H1 (cell line): ENCODE data around the gene MBTPS1. TPM values are rescaled to one million over a fixed set of nuclear protein-coding genes. Genes with fewer than 3 reads are reported as not detected.

Experiments used
- CTCF ChIA-PET: fragments of 300-600 bp; sonication (Branson Sonifier 250); formaldehyde crosslinking; loops from one replicate; lab custom pipeline; 2021; ENCODE audit not compliant: partially characterized antibody; lab: Charles Lee
- POLR2A ChIA-PET: fragments of 300-600 bp; sonication (Branson Sonifier 250); formaldehyde crosslinking; loops from one replicate; lab custom pipeline; 2021; ENCODE audit warnings: inconsistent platforms; ENCODE audit not compliant: partially characterized antibody; lab: Charles Lee
- DNase-seq, 2 experiments: peaks; one replicate each; pipeline versions ENCODE4 v3.0.0 to v3.0.0-alpha.2; 2010 to 2022; ENCODE audit warnings: low spot score in 2 of 2, low read depth in 1 of 2, mixed read lengths in 1 of 2
- FAIRE-seq: peaks from 2 replicates; lab custom pipeline; 2011; peaks lifted over from hg19 to GRCh38; lab: Jason Lieb, UNC
- H2AFZ ChIP-seq: 2 replicates; pipeline ENCODE4 v1.8.1; 2012; ENCODE audit warnings: low read length, inconsistent platforms
- H2AK5ac ChIP-seq: 2 replicates; pipeline ENCODE4 v1.6.1; 2013; ENCODE audit warnings: low read depth, low read length
- H2BK120ac ChIP-seq: replicated peaks from 2 replicates; pipeline ENCODE3; 2013; ENCODE audit warnings: low read depth, low read length, inconsistent platforms
- H2BK12ac ChIP-seq: 2 replicates; pipeline ENCODE4 v1.6.1; 2013; ENCODE audit warnings: low read depth, low read length
- H2BK15ac ChIP-seq: 2 replicates; pipeline ENCODE4 v1.6.1; 2013; ENCODE audit warnings: low read length
- H2BK20ac ChIP-seq: 2 replicates; pipeline ENCODE4 v1.6.1; 2013; ENCODE audit warnings: low read length
- H2BK5ac ChIP-seq: 2 replicates; pipeline ENCODE4 v1.6.1; 2013; ENCODE audit warnings: low read depth, low read length
- H3K14ac ChIP-seq: 2 replicates; pipeline ENCODE4 v1.6.1; 2013; ENCODE audit warnings: inconsistent platforms; ENCODE audit not compliant: insufficient read length
- H3K18ac ChIP-seq: 2 replicates; pipeline ENCODE4 v1.6.1; 2013; ENCODE audit warnings: low read length; ENCODE audit errors: extremely low read depth
- H3K23ac ChIP-seq: 2 replicates; pipeline ENCODE4 v1.6.1; 2013; ENCODE audit warnings: inconsistent platforms; ENCODE audit not compliant: insufficient read length
- H3K23me2 ChIP-seq: 2 replicates; pipeline ENCODE4 v1.6.1; 2013; ENCODE audit warnings: low read depth, low read length
- H3K27ac ChIP-seq: 2 replicates; pipeline ENCODE4 v1.6.1; 2011; ENCODE audit warnings: low read depth, low read length, inconsistent platforms
- H3K27me3 ChIP-seq, 4 experiments: replicated peaks in 1 of 4; 1 replicate in 1 of 4; 2 replicates in 3 of 4; pipeline versions ENCODE4 v1.6.1 to v1.8.1; 2011 to 2013; ENCODE audit warnings: low read length in 3 of 4, mild to moderate bottlenecking in 3 of 4, inconsistent platforms in 2 of 4, mixed read lengths in 2 of 4, moderate library complexity in 1 of 4; ENCODE audit not compliant: control insufficient read depth in 3 of 4, insufficient read depth in 3 of 4; ENCODE audit errors: extremely low read depth in 1 of 4
- H3K36me3 ChIP-seq, 4 experiments: 2 replicates each; pipeline versions ENCODE4 v1.6.1 to v1.8.1; 2011 to 2013; ENCODE audit warnings: mild to moderate bottlenecking in 4 of 4, low read length in 3 of 4, moderate library complexity in 2 of 4, control low read depth in 1 of 4, inconsistent platforms in 1 of 4; ENCODE audit not compliant: insufficient read depth in 4 of 4, control insufficient read depth in 2 of 4
- H3K4ac ChIP-seq: replicated peaks from 2 replicates; pipeline ENCODE3; 2013; ENCODE audit warnings: low read length, low read depth, mixed read lengths, inconsistent platforms; ENCODE audit not compliant: insufficient read length
- H3K4me1 ChIP-seq, 4 experiments: replicated peaks in 1 of 4; 1 replicate in 1 of 4; 2 replicates in 3 of 4; pipeline versions ENCODE4 v1.6.1 to v1.8.1; 2011 to 2013; ENCODE audit warnings: low read length in 3 of 4, inconsistent platforms in 2 of 4, mixed read lengths in 1 of 4; ENCODE audit not compliant: insufficient read depth in 4 of 4, control insufficient read depth in 3 of 4
- H3K4me2 ChIP-seq, 2 experiments: 2 replicates each; pipeline versions ENCODE4 v1.6.1 to v1.8.1; 2011 to 2013; ENCODE audit warnings: low read depth in 2 of 2, low read length in 2 of 2, control low read depth in 1 of 2, inconsistent platforms in 1 of 2, mild to moderate bottlenecking in 1 of 2; ENCODE audit not compliant: insufficient read depth in 1 of 2
- H3K4me3 ChIP-seq, 4 experiments: fragments of 200-600, 300-600 bp in 1 of 4; sonication (generic), shearing (Covaris generic), sonication (Bioruptor Twin) in 1 of 4; 2 replicates each; pipeline versions ENCODE4 v1.5.1 to v1.8.1; 2011 to 2016; ENCODE audit warnings: low read length in 4 of 4, low read depth in 3 of 4, control low read depth in 2 of 4, inconsistent platforms in 2 of 4, mild to moderate bottlenecking in 2 of 4, mixed read lengths in 1 of 4, moderate library complexity in 1 of 4; ENCODE audit not compliant: insufficient read depth in 2 of 4; ENCODE audit errors: extremely low read depth in 1 of 4
- H3K56ac ChIP-seq: replicated peaks from 2 replicates; pipeline ENCODE3; 2013; ENCODE audit warnings: low read depth, mild to moderate bottlenecking, mixed read lengths, low read length, inconsistent platforms; ENCODE audit not compliant: insufficient read length
- H3K79me1 ChIP-seq: 2 replicates; pipeline ENCODE4 v1.6.1; 2013; ENCODE audit warnings: low read depth, low read length, control low read depth
- H3K79me2 ChIP-seq, 2 experiments: 2 replicates each; pipeline versions ENCODE4 v1.6.1 to v1.8.1; 2012 to 2013; ENCODE audit warnings: low read length in 2 of 2, mild to moderate bottlenecking in 2 of 2, inconsistent platforms in 1 of 2; ENCODE audit not compliant: insufficient read depth in 2 of 2, control insufficient read depth in 1 of 2
- H3K9ac ChIP-seq, 4 experiments: replicated peaks in 1 of 4; 1 replicate in 1 of 4; 2 replicates in 3 of 4; pipeline versions ENCODE4 v1.6.1 to v1.8.1; 2011 to 2013; ENCODE audit warnings: low read depth in 3 of 4, low read length in 3 of 4, control low read depth in 2 of 4, mild to moderate bottlenecking in 2 of 4, moderate library complexity in 2 of 4, inconsistent platforms in 1 of 4; ENCODE audit errors: extremely low read depth in 1 of 4
- H3K9me3 ChIP-seq, 2 experiments: 2 replicates each; pipeline versions ENCODE4 v1.6.1 to v1.8.1; 2012 to 2013; ENCODE audit warnings: mild to moderate bottlenecking in 2 of 2, moderate library complexity in 2 of 2, control low read depth in 1 of 2, inconsistent platforms in 1 of 2, low read depth in 1 of 2, low read length in 1 of 2, mixed read lengths in 1 of 2; ENCODE audit not compliant: insufficient read depth in 2 of 2
- H4K20me1 ChIP-seq, 2 experiments: replicated peaks in 1 of 2; 2 replicates each; pipeline versions ENCODE3 to v1.8.1; 2011 to 2013; ENCODE audit warnings: inconsistent platforms in 2 of 2, low read length in 2 of 2, mild to moderate bottlenecking in 1 of 2; ENCODE audit not compliant: insufficient read depth in 2 of 2, control insufficient read depth in 1 of 2
- H4K5ac ChIP-seq: 2 replicates; pipeline ENCODE4 v1.6.1; 2013; ENCODE audit warnings: low read length, low read depth, mixed read lengths, inconsistent platforms; ENCODE audit not compliant: insufficient read length
- H4K8ac ChIP-seq: 2 replicates; pipeline ENCODE4 v1.8.0; 2013; ENCODE audit warnings: mild to moderate bottlenecking, moderate library complexity, low read length, inconsistent platforms; ENCODE audit not compliant: insufficient read depth; ENCODE audit errors: extremely low read depth
- H4K91ac ChIP-seq: replicated peaks from 2 replicates; pipeline ENCODE3; 2013; ENCODE audit warnings: low read length, mixed read lengths, inconsistent platforms; ENCODE audit not compliant: insufficient read length
- CEBPB ChIP-seq: IDR thresholded peaks from 2 replicates; pipeline ENCODE4 v1.6.1; 2012; ENCODE audit warnings: low read depth, low read length
- CTBP2 ChIP-seq: IDR thresholded peaks from 2 replicates; pipeline ENCODE4 v1.7.0; 2011; ENCODE audit warnings: borderline replicate concordance, mild to moderate bottlenecking, moderate library complexity, mixed read lengths, low read length; ENCODE audit not compliant: insufficient read depth, insufficient read length
- EGR1 ChIP-seq: IDR thresholded peaks from 2 replicates; pipeline ENCODE4 v1.6.1; 2011; ENCODE audit warnings: low read depth, low read length, borderline replicate concordance
- EZH2 ChIP-seq: fragments of 200-600 bp; sonication (generic); IDR thresholded peaks from 2 replicates; pipeline ENCODE4 v1.7.1; 2012; ENCODE audit warnings: low read depth, mild to moderate bottlenecking, moderate library complexity, low read length, inconsistent platforms; ENCODE audit not compliant: severe bottlenecking
- JUN ChIP-seq: IDR thresholded peaks from 2 replicates; pipeline ENCODE4 v1.6.1; 2011; ENCODE audit warnings: low read depth, mild to moderate bottlenecking, improper control_type of control experiment, low read length
- NANOG ChIP-seq: IDR thresholded peaks from 2 replicates; pipeline ENCODE4 v1.6.1; 2011; ENCODE audit warnings: low read length, low read depth, mild to moderate bottlenecking, inconsistent platforms; ENCODE audit not compliant: insufficient read depth, poor library complexity, severe bottlenecking
- SAP30 ChIP-seq: fragments of 300-600 bp; sonication (generic); IDR thresholded peaks from 2 replicates; pipeline ENCODE4 v1.7.1; 2012; ENCODE audit warnings: low read length, moderate library complexity, mild to moderate bottlenecking, inconsistent platforms; ENCODE audit not compliant: insufficient read depth, insufficient replicate concordance
- SIX5 ChIP-seq: IDR thresholded peaks from 2 replicates; pipeline ENCODE4 v1.6.1; 2011; ENCODE audit warnings: mild to moderate bottlenecking, low read depth, low read length
- SP4 ChIP-seq: IDR thresholded peaks from 2 replicates; pipeline ENCODE4 v1.6.1; 2012; ENCODE audit warnings: low read length, inconsistent platforms
- TAF7 ChIP-seq: optimal IDR thresholded peaks from 2 replicates; pipeline ENCODE3; 2011; ENCODE audit warnings: low read depth, mild to moderate bottlenecking, inconsistent platforms, low read length, moderate library complexity, borderline replicate concordance
- YY1 ChIP-seq: IDR thresholded peaks from 2 replicates; pipeline ENCODE4 v1.6.1; 2011; ENCODE audit warnings: low read depth, mild to moderate bottlenecking, low read length
- WGBS, 2 experiments: shearing (Covaris generic) in 1 of 2; methylation state at CpG; one replicate each; pipeline versions ENCODE4 v1.1.6 to v1.1.7; 2013 to 2015; ENCODE audit warnings: low lambda C conversion rate in 2 of 2, mixed read lengths in 2 of 2, inconsistent platforms in 1 of 2, low coverage in 1 of 2, missing lambda C conversion rate in 1 of 2; ENCODE audit not compliant: insufficient replicate concordance in 2 of 2, insufficient coverage in 1 of 2, insufficient read length in 1 of 2; ENCODE audit errors: extremely low coverage in 1 of 2, missing lambda C conversion rate in 1 of 2; 5-methylcytosine and 5-hydroxymethylcytosine counted together
- polyA plus RNA-seq, 7 experiments: library from polyadenylated mRNA; depleted of rRNA in 3 of 7; stranded (reverse) in 5 of 7; unstranded in 2 of 7; fragments of >200 nt in 5 of 7; fragments of 200-250 nt in 2 of 7; gene quantifications; 1 replicate in 5 of 7; 2 replicates in 1 of 7; 4 replicates in 1 of 7; pipeline versions ENCODE4 v1.2.1 to v1.2.3, GENCODE V29; 2011 to 2013; ENCODE audit warnings: missing spikeins in 2 of 7, mixed read lengths in 2 of 7
- total RNA-seq: library from RNA; stranded (reverse); fragmentation: NEBNext Ultra II Directional; extraction: Animal tissue kit (Norgen Biotek cat#: 25700); gene quantifications from 2 replicates; pipeline ENCODE4 v1.2.1, GENCODE V29; 2021
- TF ChIP-seq, protein P1 (sequence below): IDR thresholded peaks from 2 replicates; pipeline ENCODE4 v1.6.1; 2012; ENCODE audit warnings: inconsistent platforms

The MBTPS1 gene
- total and polyA plus RNA-seq, 2 of the 8 experiments (the other 6 are each of a cell fraction or from before 2014, with no cell fraction given) = 30.6 to 53.3 TPM

DNA sequence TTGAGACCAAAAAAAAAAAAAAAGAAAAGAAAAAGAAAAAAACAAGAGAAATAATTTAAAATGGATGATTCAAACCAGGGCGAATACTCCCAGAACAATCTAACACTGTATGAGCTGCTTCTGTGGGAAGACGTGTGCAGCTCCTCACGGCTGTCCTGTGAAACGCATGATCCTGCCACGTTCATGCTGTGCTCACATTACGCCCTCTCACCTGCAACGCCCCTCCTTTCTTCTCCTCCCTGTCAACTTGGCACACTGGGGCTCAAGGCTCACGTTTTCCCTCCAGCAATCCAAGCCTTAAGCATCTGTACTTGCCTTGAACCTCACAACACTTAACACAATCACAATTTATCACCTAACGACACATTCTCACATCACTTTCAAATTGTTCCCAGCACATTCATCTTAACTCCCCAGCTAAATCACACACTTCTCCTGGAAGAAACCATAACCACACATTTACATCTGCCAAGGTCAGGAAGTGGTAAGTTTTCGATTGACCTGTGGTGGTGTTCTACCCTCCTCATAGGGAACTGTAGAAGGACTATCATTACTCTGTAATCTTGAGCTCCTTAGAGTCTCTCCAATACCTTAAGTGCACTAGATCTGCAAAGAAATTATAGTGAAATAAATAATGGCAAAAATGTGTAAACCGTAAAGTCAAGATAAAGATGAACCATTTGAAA is 29.1 kb downstream of the MBTPS1 start:
- Histone ChIP-seq H3K79me2 (no peaks in the 10 kb centered on the region), H3K56ac (no peak overlapping the region), H2BK20ac (no peak overlapping the region), H2AFZ (no peak overlapping the region), H4K5ac (no peak overlapping the region), H3K4me3 (no peak overlapping the region), H3K79me1 (no peaks in the 10 kb centered on the region; the same call in 1 of the 2 replicates), H2BK120ac (no peak overlapping the region), H4K20me1 (peaks cover 0 to 6% of the 10 kb centered on the region in 2 experiments), H2BK12ac (no peak overlapping the region), H3K4ac (no peak overlapping the region), H3K4me1 (no peaks in the 10 kb centered on the region), H3K23me2 (no peaks in the 10 kb centered on the region), H3K27me3 (no peaks in the 10 kb centered on the region), H3K18ac (no peak overlapping the region), H4K91ac (no peak overlapping the region), H3K9ac (no peak overlapping the region), H3K23ac (no peak overlapping the region), H2AK5ac (no peak overlapping the region), H2BK5ac (no peak overlapping the region), H3K14ac (no peak overlapping the region), H2BK15ac (no peak overlapping the region), H3K4me2 (no peak overlapping the region), H3K27ac (no peak overlapping the region), H3K9me3 (no peaks in the 10 kb centered on the region), H3K36me3 (peaks cover 17 to 65% (median 46%) of the 10 kb centered on the region in 4 experiments; a peak in 7 of 8 replicates), H4K8ac (no peak overlapping the region; the same call in 1 of the 2 replicates)
- POLR2A ChIA-PET = no interaction called here
- DNase-seq (no peak), FAIRE-seq (no peak)
- no peak for TF ChIP-seq YY1
- no peak for TF ChIP-seq SIX5
- no peak for TF ChIP-seq NANOG
- no peak for TF ChIP-seq TAF7
- TF ChIP-seq EZH2 = no peak
- no peak for TF ChIP-seq EGR1
- no peak for TF ChIP-seq SAP30
- TF ChIP-seq, protein P1, sequence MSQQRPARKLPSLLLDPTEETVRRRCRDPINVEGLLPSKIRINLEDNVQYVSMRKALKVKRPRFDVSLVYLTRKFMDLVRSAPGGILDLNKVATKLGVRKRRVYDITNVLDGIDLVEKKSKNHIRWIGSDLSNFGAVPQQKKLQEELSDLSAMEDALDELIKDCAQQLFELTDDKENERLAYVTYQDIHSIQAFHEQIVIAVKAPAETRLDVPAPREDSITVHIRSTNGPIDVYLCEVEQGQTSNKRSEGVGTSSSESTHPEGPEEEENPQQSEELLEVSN = no peak
- TF ChIP-seq CTBP2 = no peak
- TF ChIP-seq CEBPB = no peak
- no peak for TF ChIP-seq JUN
- TF ChIP-seq SP4 = no peak
- CTCF ChIA-PET = interaction anchor here (0.6 to 10.5 kb wide), 11 partner anchors 9 to 1062 kb away, joined by 3 to 93 read pairs (median 4); no protein-coding TSS in a partner anchor
- 94 to 100% methylated on average over 1 to 11 of the region's 11 CpGs for WGBS, 2 experiments
